NCI-H146 treated with DMSO at 0.1 percent for 48 hours (cell line): Measurements from ENCODE around the gene ZNF764.
A peak's percentile ranks its signal among the peaks of the same experiment; 100 is the strongest.
"Not testable (repeated sequence)": the region's sequence is repeated elsewhere in the genome, so short reads cannot be mapped to it uniquely, and the experiment has no call there.

Source experiments
- DNase-seq: peaks from one replicate; lab custom pipeline; 2025; ENCODE audit not compliant: unreplicated experiment; lab: John Stamatoyannopoulos, UW

Gene ZNF764

GRCh38 chr16:30528799-30529457, 29.2 kb downstream of the ZNF764 start:
- DNase-seq, result no peak

- DNase-seq, result no peak
Measured at GRCh38 chr16:30527635-30528178, 30.5 kb downstream of the ZNF764 start.

- DNase-seq, result peak; percentile 99
Measured at GRCh38 chr16:30526823-30527634, 31.1 kb downstream of the ZNF764 start.

- DNase-seq, result no peak
Measured at GRCh38 chr16:30526137-30526822, 31.9 kb downstream of the ZNF764 start, which contains the start of gene ZNF768. Gene ZNF768 (minus strand): TSS chr16:30526566. CDS start chr16:30526413, 153 bp downstream.

- no peak for DNase-seq
Measured at GRCh38 chr16:30525844-30526136, 32.4 kb downstream of the ZNF764 start.

GRCh38 chr16:30524575-30525568, 33.3 kb downstream of the ZNF764 start:
- no peak for DNase-seq

- no peak for DNase-seq
Measured at GRCh38 chr16:30523768-30524574, 34.2 kb downstream of the ZNF764 start.

- DNase-seq, result not testable (repeated sequence)
Measured at GRCh38 chr16:30522702-30523463, 35.3 kb downstream of the ZNF764 start.

- no peak for DNase-seq
Measured at GRCh38 chr16:30521873-30522641, 36.1 kb downstream of the ZNF764 start.

- DNase-seq, result no peak
Measured at GRCh38 chr16:30521476-30521872, 36.7 kb downstream of the ZNF764 start.

- DNase-seq, result no peak
Measured at GRCh38 chr16:30519120-30520049, 38.8 kb downstream of the ZNF764 start.

GRCh38 chr16:30518552-30518951, 39.6 kb downstream of the ZNF764 start:
- DNase-seq, result no peak

GRCh38 chr16:30515275-30515674, 42.9 kb downstream of the ZNF764 start:
- DNase-seq, result no peak

GRCh38 chr16:30511509-30511908, 46.7 kb downstream of the ZNF764 start:
- DNase-seq, result no peak

GRCh38 chr16:30510376-30510938, 47.7 kb downstream of the ZNF764 start:
- DNase-seq, result no peak

- no peak for DNase-seq
Measured at GRCh38 chr16:30509081-30509765, 49.0 kb downstream of the ZNF764 start.
